Dermis blood vessel endothelial cell (primary cell): ENCODE results near the gene TRH. TPM values are rescaled to one million over a fixed set of nuclear protein-coding genes. Genes with fewer than 3 reads are reported as not detected.
"Not testable (repeated sequence)": the region's sequence is repeated elsewhere in the genome, so short reads cannot be mapped to it uniquely, and the experiment has no call there.

Experiments used
- DNase-seq: peaks from one replicate; pipeline ENCODE4 v3.0.0; 2010
- total RNA-seq: library from RNA; depleted of rRNA; stranded (reverse); fragments of >200 nt; gene quantifications from 2 replicates; pipeline ENCODE4 v1.2.3, GENCODE V29; 2014

TRH gene
- total RNA-seq, 1 donor from 2014 or later, result not detected

DNA sequence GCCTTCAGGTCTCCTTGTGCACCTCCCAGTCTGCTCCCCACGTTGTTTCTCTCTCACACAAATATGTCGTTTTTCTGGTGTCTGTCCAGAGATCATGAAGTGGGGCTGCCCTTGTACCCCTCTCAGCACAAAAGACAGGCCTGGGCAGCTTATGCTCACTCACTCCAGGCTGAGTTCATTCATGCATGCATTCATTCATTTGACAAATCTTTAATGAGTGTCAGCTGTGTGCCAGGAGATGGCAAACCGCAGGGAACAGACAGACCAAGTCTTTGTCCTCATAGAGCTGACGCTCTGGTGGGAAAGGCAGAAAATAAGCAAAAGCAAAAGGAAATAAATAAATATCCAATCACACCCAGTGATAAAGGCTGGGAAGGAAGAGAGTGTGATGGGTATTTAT, 7.6 kb upstream of the TRH start:
- no peak for DNase-seq

DNA sequence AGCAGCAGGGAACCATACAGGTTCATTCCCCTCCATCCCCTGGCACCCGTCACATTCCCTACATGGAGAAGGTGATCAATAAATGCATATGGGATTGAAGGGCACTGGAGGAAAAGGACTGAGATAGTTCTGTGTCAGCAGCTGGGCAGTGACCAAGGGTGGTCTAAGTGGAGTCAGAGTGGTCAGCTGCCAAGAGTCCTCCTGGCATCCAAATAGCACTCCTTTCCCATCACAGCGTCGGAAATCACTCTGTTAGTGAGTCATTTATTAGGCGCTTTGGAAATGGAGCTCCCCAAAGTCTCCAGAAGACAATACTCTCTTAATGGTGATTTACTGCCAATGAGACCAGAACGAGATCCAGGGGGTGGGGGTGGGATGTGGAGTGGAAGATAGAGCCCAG, 6.8 kb upstream of the TRH start:
- no peak for DNase-seq

DNA sequence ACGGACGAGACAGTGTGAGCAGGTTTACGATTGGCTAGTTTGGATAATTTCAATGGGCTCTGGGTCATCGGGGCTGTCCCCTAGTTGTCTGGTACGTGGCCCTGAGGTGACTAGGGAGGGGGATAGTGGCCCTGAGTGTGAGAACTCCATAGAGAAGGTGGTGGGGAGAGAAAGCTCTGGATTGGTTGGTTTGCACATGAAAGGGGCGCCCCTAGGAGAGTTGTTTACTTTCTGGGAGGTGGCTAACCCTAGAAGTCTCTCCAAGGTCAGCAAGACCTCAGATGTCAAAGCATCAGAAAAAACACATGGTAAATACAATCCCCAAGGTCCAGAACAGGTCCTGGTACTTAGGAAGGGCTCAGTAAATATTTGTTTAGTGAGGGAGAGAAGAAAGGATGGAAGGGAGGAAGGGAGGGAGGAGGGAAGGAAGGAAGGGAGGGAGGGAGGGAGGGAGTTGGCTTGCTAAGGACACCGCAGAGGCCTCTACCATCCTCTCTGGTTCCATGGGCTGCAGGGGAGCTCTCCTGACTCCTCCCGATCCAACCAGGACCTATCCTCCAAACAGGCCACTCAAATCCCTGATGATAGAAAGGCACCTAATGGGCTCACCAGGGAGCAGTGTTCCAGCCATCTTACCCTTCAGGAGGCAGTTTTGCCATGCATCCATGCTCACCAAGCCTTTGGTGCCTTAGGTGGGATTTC, 3.0 kb upstream of the TRH start:
- no peak for DNase-seq

DNA sequence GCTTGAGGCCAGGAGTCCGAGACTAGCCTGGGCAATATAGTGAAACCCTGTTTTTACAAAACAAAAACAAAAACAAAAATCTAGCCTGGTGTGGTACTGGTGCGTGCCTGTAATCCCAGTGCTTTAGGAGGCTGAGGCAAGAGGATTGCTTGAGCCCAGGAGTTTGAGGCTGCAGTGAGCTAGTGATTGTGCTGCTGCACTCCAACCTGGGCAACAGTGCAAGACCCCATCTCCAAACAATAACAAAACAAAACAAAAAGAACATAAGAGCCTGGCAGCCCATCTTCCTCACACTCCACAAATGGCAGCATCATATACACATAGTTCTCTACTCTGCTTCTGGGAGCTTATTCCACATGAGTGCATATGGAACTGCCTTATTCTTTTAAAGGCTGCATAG, 2.2 kb upstream of the TRH start:
- no peak for DNase-seq

DNA sequence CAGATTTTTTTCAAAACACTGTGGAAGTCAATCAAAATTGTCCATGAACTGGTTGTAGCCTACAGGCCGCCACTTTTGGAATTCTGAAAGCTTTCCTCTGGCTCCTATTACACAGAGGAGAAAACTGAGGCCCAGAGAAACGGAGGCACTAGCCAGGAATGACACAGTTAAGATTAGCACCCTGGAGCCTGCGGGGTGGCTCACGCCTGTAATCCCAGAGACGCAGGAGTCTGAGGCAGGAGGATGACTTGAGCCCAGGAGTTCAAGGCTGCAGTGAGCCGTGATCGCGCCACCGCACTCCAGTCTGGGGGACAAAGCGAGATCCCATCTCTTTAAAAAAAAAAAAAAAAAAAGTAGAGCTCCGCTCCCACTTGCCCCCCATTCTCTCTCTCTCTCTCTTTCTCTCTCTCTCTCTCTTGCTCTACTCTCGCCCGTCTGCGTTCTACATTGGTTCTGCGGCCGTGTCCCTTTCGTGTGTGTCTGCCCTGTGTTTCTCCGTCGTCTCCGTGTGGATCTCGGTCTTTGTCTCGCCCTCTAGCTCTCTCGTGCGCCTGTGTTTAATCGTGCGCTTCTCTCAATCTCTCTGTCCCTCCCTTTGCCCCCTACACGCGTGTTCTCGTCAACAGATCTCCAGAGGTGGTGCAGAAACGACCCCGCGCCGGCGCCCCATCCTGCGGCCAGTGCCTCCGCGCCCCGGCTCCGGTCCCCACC, 512 bp upstream of the TRH start:
- DNase-seq, result no peak

DNA sequence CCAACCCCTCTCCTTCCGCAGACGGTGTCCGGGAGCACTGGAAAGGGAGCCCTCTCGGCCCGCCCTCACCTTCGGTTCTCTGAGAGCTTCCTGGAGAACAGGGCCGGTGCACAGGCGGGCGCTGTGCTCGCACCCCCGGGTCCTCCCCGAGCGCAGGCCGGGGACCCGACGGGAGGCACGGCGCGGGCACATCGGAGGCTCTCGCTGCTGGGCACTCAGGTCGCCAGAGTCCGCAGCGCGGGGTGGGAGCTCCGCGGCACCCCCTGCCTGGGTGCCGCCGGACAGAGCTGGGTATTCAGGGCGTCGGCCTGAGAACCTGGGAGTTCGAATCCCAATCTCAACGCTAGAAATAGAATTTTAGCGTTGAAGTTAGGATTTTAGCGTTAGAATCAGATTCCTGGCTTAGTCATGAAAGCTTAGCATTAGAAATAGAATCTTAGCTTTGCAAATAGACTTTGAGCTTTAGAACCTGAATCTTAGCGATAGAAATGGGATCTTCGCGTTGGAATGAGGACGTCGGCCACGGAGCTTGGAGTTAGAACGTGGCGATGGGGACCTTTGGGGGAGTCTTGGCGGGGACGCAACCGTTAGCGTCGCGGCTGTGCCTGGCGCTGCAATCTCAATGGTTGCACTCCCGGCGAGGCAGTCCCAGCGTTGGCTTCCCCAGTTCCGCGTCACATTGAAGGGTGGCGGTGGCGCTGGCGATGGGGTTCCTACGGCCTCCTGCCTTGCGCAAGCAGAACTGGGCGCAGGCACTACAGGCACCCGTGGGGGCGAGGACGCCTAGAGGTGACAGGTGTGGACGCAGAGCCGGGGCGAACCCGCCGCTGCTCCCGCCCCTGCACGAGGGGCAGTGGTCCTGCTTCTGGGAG, 549 bp downstream of the TRH start:
- DNase-seq, result peak; percentile 4

DNA sequence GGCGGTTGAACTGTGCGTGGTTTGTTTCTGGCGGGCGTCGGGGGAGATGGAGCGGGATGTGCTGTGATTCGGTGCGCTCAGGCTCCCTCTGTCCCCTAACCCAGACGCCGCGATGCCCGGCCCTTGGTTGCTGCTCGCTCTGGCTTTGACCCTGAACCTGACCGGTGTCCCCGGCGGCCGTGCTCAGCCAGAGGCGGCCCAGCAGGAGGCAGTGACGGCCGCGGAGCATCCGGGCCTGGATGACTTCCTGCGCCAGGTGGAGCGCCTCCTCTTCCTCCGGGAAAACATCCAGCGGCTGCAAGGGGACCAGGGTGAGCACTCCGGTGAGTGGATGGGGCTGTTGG, 1.2 kb downstream of the TRH start:
- DNase-seq, result no peak

DNA sequence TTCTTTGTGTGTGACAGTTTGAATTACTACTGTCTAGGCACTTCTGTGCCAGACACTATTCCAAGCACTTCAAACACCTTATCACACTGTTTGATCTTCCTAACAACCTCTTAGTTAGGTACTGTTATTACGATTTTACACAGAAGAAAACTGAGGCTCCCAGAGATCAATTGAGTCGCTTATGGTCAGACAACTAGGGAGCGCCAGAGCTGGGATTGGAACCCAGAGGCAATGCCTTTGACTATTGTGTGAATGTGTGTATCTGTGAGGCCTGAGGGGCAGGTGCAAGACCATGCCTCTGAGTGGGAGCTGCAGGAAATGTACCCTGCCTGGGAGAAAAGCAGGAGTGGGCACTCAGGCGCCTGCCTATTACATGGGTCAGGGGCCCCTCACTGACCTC, 1.8 kb downstream of the TRH start:
- DNase-seq, result no peak

DNA sequence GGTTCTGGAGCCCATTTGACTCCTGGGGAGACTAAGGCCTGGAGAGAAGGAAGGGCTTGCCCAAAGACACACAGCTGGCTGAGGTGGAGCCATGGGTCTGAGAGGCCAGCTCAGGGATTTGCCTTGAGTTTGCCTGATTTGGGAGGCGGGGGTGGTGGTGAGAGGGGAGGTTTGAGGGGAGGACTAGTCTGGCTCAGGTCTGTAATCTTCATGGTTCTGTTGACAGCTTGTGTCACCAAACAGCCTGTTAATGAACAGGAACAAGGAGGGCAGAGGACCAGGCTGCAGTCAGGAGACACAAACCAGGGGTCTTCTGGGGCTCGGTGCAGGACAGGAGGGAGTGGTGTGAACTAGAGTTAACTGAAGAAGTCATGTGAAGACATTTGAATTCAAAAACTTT, 3.6 kb downstream of the TRH start:
- no peak for DNase-seq

DNA sequence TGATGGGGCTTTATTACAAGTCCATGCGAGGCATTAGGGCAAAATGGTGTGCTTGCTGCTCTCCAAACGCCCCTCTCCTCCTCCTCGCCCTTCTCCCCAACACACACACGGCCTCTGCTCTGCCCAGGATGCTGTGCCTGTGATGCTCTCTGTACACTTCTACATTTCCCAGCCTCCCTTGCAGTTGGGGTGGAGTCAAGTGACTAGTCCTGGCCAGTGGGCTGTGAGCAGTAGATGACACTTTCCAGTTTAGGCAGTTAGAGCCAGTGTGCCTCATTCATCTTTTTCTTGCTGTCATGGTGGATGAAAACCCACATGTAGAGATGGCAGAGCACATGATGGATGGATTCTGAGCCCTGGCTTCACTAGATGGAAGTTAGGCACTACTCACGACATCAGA, 5.4 kb downstream of the TRH start:
- DNase-seq, result no peak

DNA sequence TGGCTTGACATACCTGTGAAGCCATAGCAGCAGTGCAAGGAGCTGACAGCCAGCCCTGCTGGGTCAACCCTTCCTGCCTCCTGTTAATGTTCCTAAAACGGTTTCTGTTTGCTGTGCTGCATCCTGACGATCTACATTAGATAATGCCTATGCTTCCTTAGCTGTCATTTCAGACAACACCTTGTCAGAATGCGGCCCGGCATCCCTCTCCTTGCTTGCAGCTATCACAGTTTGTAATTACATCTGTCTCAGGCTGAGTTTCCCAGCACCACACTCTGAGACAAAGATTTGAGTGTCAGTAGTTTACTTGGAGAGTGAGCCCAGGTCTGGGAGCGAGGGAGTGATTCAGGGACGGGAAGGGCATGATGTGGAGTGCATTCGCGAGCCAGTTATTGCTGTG, 9.0 kb downstream of the TRH start:
- no peak for DNase-seq

DNA sequence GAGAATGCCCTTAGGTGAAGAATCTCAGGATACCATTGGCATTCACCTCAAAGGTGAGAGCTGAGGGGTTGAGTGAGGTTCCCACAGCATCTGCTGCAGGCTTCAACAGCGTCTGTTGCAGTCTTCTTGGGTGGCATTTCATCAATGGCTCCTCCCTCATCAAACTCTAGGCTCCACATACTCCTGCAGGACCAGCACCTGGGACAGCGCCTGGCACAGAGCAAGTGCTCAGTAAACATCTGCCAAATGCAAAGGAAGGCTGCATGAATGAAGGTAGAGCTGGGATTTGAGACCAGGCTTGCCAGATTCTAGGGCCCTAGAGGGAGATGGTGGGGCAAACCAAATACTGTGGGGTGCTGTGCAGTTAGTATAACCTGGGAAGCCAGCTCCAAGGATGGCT, 9.6 kb downstream of the TRH start:
- peak; percentile 12 for DNase-seq

DNA sequence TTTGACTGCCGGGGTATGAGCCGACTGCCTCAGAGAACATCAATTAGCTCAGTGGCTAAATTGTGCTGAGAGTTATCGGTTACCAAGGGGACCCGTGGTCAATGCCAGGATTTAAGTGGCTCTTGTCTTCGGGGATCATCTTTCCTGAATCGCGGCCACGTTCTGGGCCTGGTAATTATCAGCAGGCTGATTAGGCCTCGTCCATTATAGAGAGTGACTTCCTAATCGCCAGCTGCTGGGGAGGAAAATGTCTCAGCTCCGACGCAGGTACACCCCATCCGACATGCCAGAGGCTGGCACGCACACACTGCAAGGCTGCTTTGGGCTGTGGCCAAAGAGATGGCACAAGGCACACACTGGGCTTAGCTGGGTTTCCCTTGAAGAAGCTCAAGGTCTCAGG, 10.6 kb downstream of the TRH start:
- DNase-seq, result no peak

DNA sequence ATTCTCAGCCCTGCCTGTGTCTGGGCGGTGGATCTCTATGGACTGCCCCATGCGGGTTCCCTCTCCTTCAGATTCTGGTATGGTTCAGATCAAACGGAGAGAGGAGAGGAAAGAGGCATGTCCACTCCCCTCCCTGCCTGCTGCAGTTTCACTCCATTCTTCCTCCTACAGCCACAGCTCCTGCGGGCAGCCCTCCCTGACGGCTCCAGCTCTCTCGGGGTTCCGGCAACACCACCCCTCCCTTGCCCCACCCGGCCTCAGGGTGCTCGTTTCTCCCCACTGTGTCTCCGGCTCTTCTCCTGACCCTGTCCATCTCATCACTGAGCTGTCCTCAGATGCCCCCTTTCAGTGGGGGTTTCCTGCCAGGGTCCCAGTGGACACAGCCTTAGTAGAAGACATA, 13.9 kb downstream of the TRH start:
- no peak for DNase-seq

DNA sequence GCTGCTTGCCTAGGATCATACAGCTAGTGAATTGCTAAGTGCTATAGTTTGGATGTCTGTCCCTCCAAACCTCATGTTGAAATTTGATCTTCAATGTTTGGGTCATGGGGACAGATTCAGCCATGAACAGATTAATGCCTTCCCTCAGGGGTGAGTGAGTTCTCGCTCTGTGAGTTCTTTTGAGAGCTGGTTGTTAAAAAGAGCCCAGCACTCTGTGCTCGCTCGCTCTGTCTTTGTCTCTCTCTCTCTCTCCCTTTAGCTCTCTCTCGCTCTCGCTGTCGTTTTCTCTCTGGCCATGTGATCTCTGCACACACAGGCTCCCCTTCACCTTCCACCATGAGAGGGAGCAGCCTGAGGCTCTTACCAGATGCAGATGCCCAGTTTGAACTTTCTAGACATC, 14.9 kb downstream of the TRH start:
- DNase-seq, result no peak

DNA sequence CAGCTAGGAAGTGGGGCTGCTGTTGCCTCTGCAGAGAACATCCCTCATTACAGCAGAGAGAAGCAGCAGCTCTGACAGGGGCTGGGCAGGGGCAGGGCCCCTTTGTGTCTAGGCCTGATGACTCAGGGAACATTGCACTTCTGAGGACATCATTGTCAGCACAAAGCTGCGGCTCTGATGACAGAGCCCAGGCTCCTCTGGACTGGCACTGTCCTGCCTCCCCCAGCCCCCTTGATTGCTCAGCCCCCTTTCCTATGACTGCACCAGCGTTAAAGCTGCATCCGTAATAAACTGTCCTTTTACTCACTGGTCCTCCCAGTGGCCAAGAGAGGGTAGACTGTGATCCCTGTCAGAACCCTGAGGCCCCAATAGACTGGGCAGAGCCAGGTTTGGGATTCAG, 18.3 kb downstream of the TRH start:
- peak; percentile 32 for DNase-seq

DNA sequence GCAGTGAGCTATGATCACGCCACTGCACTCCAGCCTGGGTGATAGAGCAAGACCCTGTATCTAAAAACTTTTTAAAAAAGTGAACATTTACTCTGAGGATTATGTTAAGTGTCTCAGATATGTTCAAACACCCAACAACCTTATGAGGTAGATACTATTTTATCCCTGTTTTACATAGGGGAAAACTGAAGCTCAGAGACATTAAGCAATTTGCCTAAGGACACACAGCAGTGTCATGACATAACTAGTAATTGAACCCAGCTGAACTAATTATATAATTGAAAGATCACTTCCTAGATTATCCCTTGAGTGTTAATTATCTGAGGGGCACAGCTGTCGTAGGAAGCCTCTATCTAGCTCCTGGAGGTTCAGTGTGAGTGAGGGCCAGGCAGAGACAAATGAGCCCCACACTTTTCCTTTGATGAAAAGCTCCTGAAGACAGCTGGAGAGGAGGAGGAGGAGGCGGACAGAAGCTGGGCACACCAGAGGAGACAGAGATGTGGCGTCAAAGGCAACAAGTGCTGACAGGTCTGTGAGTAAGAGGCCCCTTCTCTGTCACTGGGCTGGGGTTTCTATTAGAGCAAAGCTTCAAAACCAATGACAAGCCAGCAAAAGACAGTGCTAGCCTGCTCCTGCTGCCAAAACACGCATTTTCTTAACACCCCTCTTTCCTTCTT, 20.5 kb downstream of the TRH start:
- no peak for DNase-seq

DNA sequence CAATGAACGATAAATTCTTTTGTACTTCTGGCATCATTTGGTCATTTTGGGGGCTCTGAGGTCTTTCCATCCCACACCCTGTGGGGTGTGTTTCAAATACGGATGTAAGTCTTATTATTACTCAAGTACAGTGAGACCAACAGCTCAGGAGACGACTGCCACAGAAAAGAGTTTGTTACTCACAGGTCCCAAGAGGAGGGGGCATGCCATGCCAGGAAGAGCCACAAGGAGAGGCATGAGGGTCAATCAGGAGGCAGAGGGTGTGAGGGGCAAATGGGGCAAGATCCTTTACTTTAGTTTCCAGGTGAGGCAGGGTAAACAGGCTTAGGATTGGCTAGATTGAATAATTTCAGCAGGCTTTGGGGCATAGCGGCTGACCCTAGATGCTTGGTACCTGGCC, 21.6 kb downstream of the TRH start:
- DNase-seq, result no peak

DNA sequence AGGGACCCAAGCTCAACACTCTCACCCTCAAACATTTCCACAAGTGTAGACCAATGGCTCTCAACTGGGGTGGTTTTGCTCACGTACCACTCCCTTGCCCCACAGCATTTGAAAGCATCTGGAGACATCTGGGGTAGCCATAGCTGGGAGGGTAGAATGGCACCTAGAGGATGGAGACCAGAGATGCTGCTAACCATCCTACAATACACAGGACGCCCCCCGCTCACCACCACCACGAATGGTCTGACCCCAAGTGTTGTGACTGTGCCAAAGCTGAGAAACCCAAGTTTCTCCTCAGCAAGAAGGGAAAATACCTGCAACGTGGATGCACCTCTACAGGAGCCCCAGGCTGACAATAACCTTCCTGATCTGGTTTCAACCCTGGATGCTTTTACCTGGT, 24.7 kb downstream of the TRH start:
- not testable (repeated sequence) for DNase-seq

DNA sequence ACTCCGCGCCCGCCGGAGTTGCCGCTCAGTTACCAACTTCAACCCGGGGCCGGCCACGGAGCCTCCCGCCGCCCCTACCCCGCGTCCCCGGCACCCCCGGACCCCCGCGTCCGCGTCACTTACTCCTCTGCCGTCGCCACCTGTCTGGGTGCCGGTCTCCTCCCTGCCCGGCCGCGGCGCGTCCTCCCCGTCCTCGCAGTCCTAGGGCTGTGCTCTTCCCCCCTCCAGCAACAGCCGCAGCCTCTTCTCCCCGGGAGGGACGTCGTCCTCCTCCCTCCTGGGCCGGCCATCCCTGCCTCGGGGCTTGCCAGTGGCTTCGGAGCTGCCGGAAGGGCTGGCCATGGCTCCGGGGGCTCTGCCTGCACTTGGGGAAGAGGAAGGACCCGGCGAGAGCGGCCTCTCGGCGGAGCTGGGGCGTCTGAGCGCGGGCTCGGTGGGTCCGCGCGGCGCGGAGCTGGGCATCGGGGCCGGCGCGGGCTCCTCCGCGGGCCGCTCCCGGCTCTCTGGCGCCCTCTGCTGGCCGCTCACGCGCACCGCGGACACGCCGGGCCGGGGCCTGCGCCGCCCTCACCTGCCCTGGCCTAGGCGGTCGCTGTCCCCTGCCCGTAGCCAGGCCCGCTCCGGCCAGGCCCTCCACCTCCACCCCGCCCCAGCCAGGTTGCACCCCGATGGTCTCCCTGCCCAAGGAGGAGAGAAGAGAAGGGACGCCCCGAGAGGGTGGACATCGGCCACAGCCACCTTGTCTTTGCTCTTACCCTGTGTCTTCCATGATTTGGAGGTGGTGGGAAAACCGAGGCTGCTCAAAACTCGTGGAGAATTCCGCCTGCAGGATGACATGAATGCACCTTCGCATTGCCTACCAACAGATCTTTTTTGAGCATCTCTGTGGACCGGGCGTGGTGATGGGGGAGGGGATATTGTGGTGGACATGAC, 28.4 kb downstream of the TRH start:
- peak; percentile 54 for DNase-seq

DNA sequence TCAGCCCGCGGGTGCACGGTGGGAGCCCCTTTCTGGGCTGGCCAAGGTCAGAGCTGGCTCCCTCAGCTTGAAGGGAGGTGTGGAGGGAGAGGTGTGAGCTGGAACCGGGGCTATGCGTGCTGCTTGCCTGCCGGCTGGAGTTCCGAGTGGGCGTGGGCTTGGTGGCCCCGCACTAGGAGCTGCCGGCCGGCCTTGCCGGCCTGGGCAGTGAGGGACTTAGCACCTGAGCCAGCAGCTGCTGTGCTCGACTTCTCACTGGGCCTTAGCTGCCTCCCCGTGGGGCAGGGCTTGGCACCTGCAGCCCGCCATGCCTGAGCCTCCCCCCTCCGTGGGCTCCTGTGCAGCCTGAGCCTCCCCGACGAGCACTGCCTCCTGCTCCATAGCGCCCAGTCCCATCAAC, 36.0 kb downstream of the TRH start:
- DNase-seq, result no peak

DNA sequence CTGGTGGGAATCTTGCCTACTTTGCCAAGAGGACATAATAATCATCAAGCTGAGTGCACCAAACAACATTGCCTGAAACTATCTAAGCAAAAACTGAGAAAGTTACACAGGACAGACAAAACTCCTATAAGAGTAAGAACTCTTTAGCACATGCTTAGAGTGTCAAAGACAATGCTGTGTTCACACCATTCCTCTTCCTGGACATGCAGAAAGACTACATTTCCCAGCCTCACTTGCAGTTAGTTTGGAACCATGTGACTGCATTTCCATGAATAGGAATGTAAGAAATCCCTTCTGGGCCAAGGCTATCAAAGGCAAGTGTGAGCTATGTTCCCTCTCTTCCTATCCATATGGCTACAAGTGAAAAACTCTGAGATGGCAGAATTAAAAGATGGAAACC, 37.6 kb downstream of the TRH start:
- not testable (repeated sequence) for DNase-seq
